GM18517 (cell line): ENCODE results near the gene MMAA.
"Not testable (repeated sequence)": the region's sequence is repeated elsewhere in the genome, so short reads cannot be mapped to it uniquely, and the experiment has no call there.

ENCODE experiments used
- ATAC-seq: cut with Tn5 transposase; IDR thresholded peaks from one replicate; pipeline ENCODE4 v1.9.1; 2021; ENCODE audit warnings: mild to moderate bottlenecking, moderate library complexity; ENCODE audit not compliant: unreplicated experiment

The MMAA gene

DNA sequence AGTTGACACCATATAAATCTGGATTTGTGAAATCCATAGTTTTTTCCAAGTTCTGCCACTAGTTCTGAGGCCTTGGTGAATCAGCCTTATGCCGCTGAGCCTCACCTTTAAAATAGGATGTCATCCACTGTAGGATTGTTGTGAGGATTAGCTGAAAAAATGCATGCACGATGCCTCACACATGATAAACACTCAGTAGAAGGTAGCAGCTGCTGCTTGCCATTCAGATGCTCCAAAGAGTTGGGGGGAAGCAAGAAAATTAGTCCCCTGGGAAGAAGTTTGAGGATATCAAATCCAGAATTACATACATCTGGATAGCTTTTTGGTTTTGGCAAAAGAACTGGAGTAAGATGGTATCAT, 7.4 kb downstream of the MMAA start:
- no peak for ATAC-seq

DNA sequence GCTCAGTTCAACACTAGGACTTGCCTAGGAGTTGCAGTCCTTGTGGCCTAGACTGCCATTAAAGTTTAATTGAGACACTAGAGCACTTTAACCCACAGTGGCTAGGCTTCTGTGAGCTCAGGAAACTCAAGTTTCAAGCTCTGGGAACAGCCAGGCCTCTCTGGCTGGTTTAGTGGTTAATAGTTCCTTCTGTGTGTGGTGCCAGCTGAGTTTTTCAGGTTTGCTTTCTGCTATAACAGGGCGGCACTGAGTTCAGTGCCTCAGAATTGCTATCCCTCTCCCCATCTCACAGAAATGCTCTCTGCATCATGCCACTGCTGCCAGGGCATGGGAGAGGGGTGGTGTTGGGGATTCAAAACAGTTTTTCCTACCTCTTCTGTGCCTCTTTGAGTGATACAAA, 15.9 kb downstream of the MMAA start:
- no peak for ATAC-seq

DNA sequence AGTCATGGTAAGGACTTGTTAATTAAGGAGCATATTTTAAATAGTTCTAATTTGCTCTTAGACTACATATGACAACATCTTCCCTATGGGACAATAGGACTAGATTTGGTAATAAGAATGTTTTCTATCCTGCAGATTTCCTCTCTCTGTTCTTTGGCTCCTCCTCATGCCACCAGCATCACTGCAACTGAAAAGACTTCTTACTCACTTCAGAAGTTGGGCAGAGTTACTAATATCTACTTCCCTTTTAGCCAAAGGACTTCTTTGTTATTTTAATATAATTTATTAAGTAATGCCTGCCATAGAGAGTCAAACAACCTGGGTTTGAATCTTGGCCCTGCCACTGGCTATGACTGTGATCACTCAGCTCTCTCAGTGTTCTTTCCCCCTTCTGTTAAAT, 16.4 kb downstream of the MMAA start:
- ATAC-seq = no peak

DNA sequence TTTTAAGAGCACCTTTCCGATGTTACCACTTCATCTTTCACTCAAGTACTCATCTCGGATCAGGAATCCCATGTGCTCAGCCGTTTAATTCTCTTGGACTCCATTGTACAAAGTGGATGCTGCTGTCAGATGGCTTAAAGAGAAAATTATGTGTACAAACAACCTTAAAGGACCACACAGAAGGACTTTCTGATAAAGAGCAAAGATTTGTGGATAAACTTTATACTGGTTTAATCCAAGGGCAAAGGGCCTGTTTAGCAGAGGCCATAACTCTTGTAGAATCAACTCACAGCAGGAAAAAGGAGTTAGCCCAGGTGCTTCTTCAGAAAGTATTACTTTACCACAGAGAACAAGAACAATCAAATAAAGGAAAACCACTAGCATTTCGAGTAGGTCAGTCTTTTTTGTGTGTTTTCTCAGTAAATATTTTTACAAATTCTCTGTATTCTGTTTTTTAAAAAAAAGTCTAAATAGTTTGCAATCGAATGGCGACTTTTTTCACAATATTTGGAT, 20.1 kb downstream of the MMAA start:
- no peak for ATAC-seq

DNA sequence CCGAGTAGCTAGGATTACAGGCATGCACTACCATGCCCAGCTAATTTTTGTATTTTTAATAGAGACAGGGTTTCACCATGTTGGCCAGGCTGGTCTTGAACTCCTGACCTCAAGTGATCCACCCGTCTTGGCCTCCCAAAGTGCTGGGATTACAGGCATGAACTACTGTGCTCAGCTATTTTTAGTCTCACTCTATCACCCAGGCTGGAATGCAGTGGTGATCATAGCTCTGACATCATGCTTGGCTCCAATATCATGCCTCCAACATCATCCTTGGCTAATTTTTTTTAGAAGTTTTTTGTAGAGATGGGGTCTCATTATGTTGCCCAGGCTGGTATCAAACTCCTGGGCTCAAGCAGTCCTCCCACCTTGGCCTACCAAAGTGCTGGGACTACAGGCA, 21.1 kb downstream of the MMAA start:
- not testable (repeated sequence) for ATAC-seq

DNA sequence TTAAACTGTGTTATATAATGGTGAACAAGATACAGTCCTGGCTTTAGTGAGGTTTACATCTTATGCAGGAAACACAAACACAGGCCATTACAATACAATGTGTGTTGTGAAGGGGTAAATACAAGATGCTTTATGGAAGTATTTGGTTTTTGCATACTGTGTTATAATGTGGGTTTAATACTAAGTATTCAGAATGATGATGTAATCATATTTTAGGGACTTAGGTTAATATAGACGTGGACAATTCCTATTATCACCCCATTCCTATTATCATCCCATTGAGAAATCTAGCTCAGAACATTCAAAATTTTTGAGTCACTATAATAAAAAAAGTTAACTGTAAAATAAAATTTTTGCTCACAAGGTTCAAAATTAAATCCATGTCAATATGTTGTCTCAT, 24.1 kb downstream of the MMAA start:
- ATAC-seq = no peak

DNA sequence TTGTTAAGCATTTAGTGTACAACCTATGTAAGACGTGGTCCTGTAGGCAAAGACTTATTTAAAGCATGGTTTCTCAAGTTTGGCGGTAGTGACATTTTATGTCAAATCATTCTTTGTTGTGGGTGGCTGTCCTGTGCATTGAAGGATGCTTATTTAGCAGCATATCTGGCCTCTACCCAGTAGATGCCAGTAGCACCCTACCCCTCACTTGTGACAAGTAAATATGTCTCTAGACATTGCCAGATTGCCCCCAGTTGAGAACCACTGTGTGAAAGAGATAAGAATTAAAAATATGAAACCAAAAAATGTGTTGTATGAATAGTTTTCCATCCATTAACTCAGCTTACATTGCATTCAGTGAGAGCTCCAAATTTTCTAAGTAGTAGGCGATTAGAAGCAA, 25.5 kb downstream of the MMAA start:
- no peak for ATAC-seq

DNA sequence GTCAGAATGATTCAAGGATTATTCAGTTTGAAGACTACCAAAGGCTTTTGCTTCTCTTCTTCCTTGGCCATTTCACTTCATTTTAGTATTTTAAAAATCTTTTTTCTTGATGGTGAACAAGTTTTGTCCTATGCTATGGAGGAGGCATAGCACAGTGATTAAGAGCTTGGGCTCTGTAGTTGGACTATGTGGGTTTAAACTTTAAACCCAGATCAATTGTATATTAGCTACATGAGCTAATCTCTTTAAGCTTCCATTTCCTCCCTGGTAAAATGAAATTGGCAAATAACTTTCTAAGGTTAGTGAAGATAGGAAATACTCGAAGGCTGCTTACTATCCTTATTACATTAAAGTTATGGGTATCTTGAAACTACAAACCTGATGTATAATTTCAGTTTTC, 37.0 kb downstream of the MMAA start:
- no peak for ATAC-seq

DNA sequence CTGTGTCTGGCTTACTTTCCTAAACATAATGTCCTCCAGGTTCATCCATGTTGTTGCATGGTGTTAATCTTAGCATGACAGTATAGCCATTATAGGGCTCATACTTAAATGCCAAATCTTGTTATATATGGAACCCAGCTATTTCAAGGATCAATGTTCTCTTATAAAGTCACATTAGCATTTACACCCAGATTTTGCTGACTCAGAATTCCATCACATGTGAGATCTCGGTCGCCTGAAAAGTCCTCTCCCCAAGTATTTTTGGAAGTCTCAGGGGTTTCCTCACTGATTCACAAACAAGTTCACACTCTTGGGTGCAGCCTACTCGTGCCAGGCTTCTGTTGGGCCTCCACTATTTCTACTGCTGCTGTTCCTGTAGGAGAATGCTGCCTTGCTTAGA, 40.9 kb downstream of the MMAA start:
- ATAC-seq = no peak

DNA sequence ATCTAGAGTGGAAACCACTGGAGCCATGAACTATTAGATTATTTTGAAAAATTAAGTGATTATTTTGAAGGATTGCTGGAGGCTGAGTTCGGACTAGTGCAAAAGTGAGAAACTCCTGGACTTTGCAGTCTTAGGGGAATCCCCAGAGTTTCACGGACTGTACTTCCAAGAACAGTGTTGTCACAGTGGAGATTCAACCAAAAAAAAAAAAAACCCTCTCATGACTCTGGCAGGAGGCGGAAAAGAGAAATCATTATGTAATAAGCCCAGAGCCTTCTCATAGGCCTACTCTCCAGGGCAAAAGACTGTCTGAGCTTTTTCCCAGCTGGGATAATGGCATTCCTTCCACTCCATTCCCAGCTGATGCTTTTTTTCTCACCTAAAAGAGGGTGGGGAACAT, 44.0 kb downstream of the MMAA start:
- no peak for ATAC-seq

DNA sequence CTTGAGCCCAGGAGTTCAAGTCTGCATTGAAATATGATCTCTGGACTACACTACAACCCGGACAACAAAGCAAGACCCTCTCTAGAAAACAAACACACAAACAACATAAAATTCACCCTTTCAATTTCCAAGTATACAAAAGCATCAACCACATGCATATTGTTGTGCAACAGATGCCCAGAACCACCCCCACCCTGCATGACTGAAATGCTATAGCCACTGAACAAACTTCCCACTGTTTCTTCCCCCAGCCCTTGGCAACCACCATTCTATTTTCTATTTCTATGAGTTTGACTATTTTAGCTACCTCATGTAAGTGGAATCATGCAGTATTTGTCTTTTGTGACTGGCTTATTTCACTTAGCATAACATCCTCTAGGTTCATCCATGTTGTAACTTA, 46.6 kb downstream of the MMAA start:
- ATAC-seq = no peak

DNA sequence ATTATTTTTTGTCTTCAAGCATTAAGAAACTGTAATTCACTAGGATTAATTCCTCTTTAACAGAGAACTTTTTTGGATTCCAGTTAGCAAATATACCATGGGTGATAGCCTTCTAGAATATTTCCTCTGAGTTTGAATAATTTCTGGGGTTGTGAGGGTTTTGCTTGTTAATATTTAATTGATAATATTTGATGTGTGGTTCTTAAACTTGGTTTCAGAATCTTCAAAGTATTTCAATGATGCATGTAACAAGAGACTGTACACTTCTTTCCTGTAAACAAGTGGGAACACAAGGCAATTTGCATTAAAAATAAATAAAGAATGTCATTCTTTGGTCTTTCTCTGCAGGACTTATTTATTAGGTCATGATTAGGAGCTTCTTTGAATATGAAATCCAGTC, 51.2 kb downstream of the MMAA start:
- ATAC-seq = no peak

DNA sequence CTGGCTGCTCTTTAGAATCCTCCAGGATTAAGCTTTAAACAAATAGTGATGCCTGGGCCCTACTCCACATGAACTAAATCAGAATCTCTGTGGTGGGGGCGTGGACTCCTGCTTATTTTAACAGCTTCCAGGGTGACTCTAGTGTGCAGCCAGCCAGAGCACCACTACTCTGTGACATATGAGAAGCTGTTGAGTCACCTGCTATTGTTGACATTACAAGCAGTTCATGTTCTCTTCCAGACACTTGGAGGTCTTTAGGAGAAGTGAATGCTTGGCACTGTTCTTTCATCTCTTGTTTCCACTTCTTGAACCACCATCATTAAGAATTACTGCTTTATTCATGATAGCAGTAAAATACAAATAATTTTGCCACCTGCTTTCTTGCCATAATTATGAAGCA, 60.3 kb downstream of the MMAA start:
- no peak for ATAC-seq

DNA sequence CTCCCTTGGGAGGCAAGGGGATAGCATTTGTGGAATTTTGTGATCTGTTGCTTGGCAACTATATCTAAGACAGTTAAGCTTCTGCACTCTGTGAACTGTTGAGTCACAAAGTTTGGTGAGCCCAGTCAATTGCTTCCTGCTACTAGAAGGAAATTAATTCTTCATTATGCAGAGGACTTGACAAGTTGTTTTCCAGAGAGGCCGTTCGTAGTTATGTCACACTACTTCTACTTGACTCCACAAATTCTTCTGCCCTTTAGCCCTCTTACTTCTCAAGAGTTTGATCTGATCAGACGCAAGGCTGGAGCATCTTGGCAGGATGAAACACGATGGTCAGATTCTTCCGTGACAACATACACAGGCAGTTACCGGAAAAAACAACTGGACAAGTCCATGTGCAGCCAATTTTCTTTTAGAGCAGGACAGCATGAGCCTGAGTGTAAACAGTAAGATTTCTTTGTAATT, 60.8 kb downstream of the MMAA start, which contains the start of gene C4orf51:
Gene C4orf51, plus strand, starts transcription at position 156 of the 465 bp plus-strand sequence. Its CDS starts 58 bp downstream, at position 214.
- no peak for ATAC-seq

DNA sequence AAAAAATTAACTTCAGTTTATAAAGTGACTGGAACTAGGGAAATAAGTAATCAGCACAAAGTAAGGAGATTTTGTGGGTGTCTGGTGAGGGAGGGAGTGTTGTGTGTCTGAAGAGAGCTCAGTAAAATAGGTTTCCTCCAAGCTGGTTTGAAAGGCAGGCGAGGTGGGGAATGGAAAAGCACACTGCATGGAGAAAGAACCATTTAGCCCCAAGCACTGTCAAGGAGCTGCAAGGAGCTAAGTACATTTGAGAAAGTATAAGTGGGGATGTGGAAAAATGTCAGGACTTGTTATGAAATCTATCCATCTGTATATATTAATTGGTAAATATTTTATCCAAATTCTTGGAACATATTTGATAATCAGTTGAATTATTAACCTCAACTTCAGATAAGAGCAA, 61.7 kb downstream of the MMAA start:
- no peak for ATAC-seq

DNA sequence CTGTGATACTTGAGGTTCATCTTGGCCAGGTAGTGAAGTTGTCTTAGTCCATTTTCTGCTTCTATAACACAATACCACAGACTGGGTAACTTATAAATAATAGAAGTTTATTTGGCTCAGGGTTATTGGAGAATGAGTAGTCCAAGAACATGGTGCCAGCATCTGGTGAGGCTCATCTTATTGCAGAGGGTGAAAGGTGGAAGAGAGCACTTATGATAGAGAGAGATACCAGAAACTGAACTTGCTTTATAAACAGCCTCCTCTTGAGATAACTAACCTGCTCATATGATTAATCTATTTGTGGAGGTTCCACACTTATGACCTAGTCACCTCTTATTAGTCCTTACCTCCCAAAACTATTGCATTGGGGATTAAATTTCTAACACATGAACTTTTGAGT, 62.3 kb downstream of the MMAA start:
- no peak for ATAC-seq

DNA sequence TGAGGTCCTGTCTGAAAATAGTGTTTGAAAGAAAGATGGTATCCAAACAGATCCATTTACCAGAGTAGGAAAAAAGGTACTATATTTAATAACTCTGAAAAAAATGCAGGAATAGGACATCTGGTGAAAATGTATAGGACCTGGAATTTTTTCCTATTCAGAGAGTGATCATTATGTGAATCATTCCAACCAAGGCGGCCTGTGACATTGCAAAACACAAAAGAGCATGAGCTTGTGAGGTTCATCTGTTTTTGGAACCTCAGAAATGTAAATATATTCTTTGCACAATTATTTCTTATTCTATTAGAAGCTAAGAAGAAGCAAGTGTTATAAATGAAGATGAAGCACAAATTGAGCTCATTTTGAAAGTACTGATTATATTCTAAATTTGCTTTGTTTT, 62.8 kb downstream of the MMAA start:
- ATAC-seq = no peak

DNA sequence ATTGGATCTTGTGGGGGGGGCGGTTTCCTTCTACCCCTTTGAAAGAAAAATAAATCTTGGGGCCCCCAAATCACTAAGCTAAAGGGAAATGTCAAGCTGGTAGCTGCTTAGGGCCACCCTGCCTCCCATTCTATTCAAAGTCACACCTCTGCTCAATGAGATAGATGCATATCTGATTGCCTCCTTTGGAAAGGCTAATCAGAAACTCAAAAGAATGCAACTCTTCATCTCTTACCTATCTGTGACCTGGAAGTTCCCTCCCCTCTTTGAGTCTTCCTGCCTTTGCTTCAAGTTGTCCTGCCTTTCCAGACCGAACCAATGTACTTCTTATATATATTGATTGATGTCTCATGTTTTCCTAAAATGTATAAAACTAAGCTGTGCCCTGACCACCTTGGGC, 67.8 kb downstream of the MMAA start:
- ATAC-seq = no peak

DNA sequence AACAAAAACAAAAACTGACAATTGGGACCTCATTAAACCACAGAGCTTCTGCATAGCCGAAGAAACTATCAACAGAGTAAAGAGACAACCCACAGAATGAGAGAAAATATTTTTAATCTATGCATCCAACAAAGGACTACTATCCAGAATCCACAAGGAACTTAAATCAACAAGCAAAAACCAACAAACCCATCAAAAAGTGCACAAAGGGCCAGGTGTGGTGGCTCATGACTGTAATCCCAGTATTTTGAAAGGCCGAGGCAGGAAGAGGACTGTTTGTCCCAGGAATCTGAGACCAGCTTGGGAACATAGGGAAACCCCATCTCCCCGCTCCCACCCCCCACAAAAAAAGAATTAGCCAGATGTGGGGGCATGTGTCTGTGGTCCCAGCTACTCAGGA, 71.4 kb downstream of the MMAA start:
- ATAC-seq = no peak

DNA sequence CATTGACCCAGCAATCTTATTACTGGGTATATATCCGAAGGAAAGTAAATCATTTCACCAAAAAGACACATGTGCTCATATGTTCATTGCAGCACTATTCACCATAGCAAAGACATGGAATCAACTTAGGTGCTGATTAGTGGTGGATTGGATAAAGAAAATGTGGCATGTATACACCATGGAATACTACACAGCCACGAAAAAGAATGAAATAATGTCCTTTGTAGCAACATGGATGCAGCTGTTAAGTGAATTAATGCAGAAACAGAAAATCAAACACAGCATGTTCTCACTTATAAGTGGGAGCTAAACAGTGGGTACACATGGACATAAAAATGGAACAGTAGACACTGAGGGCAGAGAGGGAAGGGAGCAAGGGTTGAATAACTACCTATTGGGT, 72.2 kb downstream of the MMAA start:
- not testable (repeated sequence) for ATAC-seq

DNA sequence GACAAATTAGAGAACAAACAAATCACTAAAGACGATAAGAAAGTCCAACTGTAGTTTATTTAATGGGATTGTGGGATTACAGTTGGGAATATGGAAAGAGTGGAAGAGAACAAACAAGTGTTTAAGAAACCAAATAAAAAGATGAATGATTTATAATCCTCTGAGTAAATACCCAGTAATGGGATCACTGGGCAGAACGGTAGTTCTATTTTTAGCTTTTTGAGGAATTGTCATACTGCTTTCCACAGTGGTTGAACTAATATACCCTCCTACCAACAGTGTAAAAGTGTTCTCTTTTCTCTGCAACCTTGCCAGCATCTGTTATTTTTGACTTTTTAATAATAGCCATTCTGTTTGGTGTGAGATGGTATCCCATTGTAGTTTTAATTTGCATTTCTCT, 75.7 kb downstream of the MMAA start:
- ATAC-seq = no peak

DNA sequence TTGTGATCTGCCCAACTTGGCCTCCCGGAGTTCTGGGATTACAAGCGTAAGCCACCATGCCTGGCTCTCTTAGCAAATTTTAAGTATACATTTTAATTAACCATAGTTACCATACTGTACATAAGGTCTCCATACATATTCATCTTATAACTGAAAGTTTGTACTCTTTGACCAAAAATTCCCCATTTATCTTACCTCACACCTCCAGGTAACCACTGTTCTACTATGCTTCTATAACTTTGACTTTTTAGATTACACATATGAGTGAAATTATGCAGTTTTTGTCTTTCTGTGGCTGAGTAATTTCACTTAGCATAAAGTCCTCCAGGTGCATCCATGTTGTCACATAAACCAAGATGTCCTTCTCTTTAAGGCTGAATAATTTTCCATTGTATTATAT, 78.1 kb downstream of the MMAA start:
- ATAC-seq = no peak

DNA sequence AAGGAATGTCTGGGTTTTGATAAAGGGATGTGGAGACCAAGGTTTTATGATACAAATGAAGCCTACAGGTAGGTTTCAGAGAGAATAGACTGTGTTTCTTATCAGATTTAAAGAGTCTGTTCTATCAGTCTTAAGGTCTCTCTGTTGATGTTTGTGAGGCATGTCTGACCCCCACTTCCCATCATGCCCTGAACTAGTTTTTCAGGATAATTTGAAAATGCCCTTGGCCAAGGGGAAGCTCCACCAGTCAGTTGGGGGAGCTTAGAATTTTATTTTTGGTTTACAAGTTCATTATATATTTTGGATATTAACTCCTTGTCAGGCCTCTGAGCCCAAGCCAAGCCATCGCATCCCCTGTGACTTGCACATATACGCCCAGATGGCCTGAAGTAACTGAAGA, 79.3 kb downstream of the MMAA start:
- ATAC-seq = no peak
